HG02759 (cell line): ENCODE results near the gene PRKCH.

Experiments
- ATAC-seq: cut with Tn5 transposase; IDR thresholded peaks from one replicate; pipeline ENCODE4 v1.9.1; 2021; ENCODE audit warnings: mild to moderate bottlenecking, moderate library complexity; ENCODE audit not compliant: unreplicated experiment

The PRKCH gene

DNA sequence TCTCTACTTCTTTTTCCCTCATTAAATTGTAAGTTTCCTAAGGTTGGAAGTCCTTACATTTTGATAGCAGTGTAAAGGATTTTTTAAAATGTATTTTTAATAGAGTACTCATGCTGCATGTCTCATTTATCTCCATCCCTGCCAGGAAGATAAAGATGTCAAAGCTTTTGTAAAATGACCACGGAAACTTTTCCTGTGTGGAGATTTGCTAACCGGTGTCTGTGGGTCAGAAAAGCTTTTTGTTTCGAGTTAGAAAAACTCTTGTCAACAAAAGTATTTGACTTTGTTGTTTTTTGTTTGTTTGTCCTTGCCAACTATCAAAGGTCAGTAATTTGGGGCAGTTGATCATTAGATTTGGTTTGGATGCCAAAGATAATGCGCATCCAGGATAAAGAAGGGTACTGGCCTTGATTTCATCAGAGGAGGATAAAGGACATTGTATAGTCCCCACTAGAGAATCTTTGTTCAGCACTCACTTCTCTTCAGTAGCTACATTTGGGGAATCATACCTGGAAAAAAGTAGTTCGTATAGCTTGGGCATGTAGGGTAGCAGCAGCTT, 217.2 kb downstream of the PRKCH start:
- ATAC-seq = no peak

DNA sequence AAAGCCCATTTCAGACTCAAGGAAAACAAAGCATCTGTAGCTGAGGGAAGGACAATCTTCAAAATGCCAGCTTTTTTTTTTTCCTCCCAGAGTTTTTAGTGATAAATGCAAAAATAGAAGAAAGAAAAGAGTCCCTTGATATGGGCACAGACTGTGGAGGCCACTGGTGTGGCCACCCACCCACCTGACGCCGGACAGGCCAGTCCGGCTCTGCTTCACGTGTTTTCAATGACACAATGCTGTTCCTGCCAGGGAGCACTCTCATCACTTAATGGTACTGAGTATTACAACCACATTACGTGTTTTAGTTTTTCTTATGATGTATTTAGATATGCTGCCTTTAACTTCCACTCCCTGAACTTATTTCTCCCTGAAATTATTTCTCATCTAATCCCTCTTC, 218.3 kb downstream of the PRKCH start:
- ATAC-seq = no peak

DNA sequence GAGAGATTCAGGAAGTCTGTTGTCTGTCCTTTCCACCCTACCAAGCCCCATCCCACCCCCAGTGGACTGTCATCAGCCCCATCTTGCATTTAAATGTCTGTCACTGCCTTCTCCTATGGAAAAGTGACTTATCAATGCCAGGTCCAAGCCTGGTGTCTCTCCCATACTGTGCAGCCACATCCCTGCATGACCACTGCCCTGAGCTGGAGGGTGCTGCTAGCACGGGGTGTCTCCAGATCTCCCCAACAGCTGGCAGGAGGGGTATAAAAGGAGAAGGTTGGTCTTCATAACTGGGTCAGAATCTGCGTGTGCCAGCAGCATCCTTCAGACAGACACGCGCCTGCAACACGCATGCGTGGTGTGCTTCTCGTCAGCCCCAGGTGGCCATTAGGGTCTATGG, 219.6 kb downstream of the PRKCH start:
- no peak for ATAC-seq

DNA sequence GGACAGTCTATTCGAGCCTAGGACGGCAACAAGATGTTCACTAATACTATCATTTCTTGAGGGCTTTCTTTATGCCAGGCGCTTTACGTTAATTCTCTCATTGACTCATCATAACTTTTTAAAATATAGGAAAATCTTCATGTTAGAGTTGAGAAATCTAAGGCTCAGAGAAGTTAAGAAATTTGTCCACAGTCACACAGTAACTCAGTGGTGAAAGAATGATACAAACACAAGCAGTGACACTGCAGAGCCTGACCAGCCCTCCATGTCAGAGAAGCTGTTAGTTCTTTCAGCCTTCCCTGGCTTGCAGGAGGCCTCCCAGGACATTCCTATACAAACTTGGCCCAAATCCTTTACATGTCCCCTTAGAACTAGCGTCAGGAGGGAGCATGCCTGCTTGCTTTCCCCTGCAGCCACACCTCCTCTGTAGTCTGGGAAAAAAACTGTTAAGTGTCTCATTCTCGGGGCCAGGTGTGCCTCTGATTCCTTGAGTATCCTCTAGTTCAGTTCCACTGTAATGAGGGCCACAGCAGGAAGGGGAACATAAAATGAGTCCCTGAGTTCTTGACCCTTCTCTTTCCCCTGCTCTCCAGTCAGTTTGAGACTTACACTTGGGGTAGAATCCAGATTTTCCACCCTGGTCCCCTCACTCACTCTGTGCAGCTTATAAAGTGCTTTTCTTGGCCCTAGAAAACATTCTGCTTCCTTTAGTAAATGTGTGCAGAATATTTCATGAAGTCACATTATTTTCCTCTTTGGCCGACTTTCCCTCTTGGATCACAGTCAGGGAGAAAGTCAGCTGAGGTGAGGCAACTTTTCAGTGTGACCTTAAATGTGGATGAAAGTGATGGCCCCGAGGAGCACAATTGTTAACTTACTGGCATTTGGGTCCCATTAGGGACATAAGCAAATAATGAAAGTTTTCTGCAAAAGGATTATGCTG, 221.7 kb downstream of the PRKCH start:
- ATAC-seq = no peak

DNA sequence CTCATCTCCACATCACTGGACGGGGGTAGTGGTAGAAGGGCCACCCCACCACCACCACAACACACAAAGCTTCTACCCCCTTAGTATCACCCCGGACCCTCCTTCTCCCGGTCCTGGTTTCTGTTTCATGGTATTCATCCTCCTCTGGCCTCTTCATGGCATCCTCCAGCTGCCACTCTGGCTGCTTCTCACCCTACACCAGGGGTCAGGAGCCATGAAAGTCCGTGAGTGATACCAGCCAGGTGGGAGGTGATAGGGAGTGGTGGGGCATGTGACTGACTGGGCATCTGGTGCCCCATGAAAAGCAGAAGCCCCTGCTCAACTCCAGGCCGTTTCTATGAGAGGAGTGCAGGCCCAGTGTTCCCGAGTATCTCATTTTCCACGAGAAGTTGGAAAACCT, 222.6 kb downstream of the PRKCH start:
- no peak for ATAC-seq

DNA sequence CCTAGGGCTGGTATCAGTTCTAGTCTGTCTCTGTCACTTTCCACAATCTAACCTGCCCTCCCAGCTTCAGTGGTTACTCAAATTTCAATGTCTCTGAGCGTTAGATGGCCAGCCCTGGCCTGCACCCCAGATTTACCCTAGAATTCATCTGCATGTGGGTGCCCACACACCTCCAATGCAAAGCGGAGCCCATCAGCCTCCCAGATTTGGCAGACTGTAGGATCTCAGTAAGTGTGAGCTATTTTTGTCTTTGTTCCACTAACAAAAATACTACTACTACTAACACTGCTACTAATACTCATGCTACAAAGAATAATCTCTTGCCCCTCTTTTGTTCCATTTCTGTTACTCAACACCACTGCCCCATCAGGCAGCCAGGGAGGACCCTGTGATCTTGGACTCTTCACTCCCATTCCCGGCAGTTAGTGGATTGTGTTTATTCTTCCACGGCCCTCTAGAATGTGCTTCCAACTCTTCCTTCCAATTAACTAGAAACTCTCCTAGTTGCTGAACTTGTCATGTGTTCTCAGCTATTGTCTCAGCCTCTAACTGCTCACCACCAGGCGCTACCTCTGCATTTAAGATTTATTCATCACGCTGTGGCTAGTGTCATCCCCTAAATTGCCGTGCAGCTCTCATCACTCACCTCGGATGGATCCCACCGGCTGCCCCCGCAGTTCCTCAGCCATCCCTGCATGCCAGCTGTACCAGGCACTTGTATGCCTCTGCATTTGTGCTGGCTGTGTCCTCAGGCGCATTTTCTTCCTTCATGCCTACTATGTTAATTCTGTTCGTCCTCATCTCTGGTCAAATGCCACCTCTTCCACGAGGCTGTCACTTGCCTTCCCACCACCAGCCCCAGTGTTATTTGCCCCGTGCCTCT, 223.3 kb downstream of the PRKCH start:
- ATAC-seq = no peak

DNA sequence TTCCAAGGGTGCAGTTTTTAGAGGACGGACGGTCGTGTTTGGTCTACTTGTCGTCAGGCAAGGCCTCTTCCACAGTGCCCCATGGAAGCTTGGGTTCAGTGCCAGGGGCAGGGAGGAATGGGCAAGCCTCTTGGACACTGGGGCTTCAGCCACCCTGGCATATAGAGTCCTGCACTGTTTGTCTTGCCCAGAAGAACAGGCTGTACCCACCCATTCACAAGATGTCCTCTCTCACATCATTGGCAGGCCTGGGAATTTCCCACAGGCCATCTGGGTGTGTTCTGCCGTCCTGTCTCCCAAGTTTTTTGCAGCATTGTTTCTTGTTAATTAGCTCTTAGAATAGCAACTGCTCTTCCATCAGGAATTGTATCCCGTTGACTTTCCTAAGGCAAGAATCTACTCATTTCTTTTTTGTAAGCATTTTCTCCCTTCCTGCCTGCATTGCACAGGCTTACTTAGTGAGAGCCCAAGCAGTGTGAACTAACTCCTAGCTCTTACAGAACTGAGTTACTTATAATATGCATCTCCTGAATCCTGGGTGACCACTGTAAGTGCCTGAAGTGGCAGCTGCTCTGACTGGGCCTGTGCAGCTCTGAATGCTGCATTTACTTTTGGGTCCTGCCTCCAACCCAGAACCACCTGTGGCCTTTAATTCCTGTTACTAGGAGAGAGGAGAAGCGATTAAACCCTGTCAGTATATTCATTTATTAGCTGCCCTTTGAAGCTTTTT, 224.5 kb downstream of the PRKCH start:
- ATAC-seq = no peak

DNA sequence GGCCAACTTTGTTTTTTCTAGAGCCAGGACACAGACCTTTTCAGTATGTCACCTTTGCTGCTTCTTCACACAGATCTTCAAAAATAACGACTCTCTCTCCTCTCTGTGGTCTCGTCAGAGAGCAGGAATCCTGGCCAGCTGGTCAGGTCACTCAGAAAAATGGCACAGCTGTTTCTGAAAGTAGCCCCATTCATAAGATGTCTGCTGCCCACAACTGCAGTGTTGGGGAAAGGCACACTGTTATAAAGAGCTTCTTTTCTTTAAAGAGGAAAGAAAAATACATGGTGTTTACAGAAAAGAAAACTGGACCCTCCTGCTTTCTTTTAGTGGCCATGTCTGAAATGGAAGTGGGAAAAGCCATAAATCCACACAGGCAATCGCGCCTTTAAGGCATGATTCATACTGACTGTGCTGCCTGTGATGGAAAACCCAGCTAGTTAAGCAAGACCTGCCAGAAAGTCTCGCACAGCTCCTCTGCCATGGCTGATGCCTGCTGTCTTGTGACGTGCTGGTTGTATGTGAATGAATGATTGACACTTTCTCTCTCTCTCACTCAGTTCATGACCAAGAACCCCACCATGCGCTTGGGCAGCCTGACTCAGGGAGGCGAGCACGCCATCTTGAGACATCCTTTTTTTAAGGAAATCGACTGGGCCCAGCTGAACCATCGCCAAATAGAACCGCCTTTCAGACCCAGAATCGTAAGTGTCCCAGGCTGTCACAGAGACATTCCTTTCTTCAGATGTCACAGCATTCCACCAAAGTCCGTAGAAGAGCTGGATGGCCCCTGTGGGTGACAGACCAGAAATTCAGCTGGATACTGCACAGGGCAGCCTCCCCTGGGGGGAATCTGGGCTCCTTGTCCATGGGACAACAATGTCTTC, 226.0 kb downstream of the PRKCH start:
- ATAC-seq = no peak

DNA sequence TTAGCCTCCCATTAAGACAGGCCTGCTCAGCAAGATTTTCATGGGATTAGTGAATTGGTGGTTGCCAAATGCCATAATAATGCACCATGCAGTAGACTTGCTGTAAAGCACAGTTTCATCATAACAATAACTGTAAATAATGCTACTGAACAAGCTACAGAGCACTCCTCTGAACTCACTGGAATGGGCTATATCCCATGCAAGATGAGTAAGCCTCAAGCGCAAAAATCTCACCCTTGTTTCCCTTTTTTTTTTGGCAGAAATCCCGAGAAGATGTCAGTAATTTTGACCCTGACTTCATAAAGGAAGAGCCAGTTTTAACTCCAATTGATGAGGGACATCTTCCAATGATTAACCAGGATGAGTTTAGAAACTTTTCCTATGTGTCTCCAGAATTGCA, 228.0 kb downstream of the PRKCH start:
- ATAC-seq = no peak

DNA sequence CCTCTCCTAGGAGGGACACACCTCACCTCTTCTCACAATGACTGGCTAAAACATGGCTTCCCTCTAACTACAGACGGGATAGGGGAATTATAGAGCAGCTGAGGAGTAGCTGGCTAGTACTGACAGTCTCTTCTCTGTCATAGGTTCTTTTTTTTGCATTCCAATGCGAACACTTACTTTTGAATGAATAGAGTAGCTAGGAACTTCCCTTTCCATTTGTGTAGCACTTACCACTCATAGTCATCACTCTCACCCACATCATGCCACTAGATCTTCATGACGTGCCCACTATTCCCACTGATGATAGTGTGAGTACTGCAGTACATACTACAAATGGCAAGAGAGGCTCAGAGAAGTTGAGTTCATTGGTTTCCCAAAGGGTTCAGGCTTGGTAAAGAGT, 230.0 kb downstream of the PRKCH start:
- ATAC-seq = no peak

DNA sequence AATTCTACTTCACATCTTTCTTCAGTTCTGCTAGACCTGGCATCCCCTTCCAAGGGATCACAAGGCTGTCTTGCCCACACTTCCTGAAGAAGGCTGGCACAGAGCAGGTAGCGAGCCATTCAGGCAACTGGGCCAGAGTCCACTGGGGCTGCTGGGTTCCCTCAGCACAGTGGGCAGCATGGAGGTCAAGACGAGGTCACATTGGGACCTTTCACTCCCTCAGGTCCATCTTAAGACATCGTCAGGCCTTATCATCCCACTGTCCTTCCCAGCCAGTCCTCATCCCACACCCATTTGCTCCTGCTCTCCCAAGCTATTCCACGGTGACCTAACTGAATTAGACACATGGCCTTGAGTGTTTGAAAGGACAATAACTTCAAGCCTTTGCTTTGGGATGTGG, 230.9 kb downstream of the PRKCH start:
- no peak for ATAC-seq

DNA sequence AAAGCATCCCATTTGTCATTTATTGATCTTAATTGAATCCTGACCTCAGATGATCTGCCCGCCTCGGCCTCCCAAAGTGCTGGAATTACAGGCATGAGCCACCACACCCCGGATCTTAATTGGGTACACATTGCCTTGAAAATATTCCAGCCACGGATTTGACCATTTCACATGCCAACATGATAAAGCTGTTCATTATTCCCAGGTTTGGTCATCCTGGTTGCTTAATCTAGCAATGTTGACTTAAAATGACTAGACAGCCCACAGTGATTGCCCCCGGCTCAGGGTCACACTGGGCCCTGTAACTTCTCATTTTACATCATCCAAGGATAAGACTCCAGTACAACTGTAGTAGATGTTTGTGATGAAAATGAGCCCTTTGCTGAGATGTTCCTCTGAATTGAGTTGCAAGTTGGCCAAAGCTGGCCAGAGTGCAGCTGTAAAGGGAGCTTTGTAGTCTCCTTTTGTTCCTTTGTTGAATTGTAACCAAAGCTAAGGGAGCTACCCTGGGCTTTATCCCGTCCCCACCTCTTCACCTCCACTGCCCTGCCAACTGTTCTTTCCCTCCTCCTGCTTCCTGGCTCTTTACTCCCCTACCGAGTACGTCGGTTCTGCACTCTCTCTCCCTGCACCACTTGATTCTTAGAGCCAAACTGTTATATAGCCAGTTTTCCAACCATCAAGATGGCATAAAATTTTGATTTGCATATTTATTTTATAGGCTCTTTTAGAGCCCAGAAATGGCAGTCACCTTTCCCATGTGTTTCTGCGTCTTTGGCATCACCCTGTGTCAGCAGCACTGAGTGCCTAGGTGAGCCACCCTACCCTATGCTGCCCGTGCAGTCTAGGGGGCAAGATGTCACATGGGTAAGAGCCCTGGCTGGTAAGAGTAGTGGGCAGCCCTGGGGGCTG, 232.6 kb downstream of the PRKCH start:
- ATAC-seq = no peak

DNA sequence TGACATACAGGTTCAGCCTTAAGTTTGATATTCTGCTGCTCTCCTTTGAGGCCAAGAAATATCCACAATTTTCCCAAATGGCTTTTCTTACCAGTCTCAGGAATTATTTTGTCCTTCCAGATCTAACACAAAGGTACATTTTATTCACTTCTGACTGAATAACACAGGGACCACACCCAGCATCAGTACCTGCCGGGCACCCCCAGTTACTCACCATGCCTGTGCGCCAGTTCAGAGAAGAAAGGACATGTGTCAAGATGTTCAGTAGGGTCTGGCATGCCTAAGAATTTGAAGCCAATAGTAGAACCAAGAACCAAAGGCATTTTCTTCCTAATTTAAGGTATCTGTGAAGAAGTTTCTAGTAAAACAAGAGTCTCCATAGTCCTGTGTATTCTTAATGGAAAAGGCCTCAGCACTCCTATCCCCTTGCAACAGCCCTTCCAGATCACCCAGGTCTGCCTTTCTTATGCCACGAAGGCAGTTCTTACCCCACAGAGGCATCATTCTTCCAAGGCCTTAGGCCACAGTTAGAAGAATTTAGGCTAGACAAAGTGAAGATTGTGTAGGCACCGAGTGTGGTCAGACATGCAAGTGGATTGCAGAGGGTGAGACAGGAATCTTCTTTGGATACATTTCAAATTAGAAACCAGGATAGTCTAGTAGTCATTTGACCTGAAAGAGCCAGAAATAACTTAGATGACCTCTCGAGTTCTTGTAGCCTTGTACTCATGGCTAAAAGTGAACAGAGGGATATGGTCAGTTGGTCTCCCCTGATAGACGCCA, 233.9 kb downstream of the PRKCH start:
- ATAC-seq = no peak

DNA sequence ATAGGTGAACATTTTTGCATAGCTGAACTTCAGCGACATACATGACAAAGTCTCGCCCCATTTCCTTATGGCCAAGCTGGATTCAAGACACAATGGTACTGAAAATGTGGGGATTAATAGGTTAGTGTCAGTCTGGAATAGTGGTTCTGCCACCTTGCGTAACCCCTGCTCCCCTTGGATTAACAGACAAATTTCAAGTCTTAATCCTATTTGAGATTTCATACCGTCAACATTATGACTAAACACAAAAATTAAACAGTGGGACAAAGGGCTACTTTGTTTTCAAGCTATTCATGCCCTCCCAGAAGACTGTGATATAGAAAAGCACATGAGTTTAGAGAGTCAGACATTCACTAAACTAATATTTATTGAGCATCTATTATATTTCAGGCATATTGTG, 235.1 kb downstream of the PRKCH start:
- ATAC-seq = no peak

DNA sequence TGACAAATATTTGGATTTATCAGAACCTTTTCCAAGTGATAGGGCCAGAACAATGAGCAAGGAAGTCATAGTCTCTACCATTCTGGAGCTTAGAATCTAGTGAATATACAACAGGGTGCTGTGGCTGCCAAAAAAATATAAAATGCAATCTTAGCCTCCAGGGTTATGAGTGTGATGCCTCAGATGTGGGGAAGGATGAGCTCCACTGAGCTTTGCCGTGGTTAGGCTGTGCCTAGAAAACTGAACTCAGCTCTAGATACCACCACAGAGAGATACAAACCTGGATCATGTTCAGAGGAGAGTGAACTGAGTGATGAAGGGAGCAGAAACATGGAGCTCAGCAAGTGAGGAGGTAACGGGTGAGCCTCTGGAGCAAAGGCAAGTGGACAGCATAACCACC, 235.9 kb downstream of the PRKCH start:
- no peak for ATAC-seq

DNA sequence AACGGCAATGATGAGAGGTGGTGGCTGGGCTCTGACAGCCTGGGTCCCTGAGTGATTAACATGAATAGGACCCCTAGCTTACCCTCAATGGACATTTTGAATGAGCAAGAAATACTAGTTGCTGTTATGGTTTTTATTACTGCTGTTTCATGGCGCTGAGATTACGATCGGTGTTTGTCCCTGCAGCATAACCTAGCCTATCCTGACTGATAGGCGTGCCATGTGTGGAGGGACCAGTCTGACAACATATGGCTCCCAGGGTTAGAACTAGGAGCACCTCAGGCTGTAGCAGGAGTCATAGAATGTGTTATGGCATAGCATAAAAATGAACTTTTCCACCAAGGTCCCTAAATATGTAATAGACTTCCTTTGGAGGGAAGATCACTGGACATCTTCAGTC, 236.5 kb downstream of the PRKCH start:
- ATAC-seq = no peak

DNA sequence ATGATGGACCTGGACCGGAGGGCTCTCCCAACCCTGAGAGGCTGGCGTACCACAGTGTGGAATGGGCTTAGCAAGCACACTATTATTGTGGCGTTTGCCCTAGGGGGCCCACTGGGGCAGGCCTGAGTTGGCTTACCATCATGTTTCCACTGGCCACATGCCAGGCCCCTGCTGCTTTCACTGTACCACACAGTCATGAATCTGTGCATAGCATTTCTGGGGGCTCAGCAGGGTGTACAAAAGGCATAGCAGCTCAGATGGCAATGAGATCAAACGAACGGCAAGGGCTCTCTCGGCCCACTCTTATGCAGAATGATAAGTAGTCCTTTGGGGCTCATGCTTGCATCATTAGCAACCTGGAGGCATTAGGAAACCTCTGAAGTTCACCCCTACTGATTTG, 236.9 kb downstream of the PRKCH start:
- ATAC-seq = no peak

DNA sequence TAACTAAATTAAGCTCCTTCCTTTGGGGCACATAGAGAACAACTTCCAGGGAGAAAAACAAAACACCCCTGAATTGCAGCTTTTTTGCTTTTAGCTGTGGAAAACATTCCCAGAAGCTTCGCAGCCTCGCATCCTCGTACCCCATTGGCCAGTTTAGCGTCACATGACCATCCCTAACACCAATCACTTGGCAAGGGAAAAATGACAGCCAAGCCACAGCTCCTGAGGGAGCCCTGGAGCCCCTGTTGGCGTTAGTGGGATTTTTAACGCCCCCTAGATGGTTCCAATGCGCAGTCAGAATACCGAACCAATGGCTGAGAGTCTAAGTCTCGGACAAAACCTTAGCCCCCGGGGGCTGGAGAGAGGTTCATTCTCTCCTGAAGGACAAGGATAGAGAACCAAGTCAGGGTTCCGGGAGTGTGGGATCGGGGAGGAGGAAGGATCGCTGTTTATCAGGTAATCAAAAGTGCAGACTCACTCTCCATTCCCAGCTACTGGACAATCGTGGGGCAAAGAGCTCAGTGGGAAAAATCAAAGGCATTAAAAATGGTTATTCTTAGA, 238.3 kb downstream of the PRKCH start:
- ATAC-seq = no peak
